NCI-H774 (cell line): Measurements from ENCODE around the gene MAMSTR.
"Not testable (repeated sequence)": the region's sequence is repeated elsewhere in the genome, so short reads cannot be mapped to it uniquely, and the experiment has no call there.

Experiments used
- DNase-seq: peaks from one replicate; lab custom pipeline; 2025; lab: John Stamatoyannopoulos, UW

MAMSTR gene

GRCh38 chr19:48719263-48720171, at the start of gene MAMSTR:
Gene MAMSTR, minus strand, starts transcription at chr19:48719725. Its CDS starts 694 bp downstream, at chr19:48719031.
- no peak for DNase-seq

DNA sequence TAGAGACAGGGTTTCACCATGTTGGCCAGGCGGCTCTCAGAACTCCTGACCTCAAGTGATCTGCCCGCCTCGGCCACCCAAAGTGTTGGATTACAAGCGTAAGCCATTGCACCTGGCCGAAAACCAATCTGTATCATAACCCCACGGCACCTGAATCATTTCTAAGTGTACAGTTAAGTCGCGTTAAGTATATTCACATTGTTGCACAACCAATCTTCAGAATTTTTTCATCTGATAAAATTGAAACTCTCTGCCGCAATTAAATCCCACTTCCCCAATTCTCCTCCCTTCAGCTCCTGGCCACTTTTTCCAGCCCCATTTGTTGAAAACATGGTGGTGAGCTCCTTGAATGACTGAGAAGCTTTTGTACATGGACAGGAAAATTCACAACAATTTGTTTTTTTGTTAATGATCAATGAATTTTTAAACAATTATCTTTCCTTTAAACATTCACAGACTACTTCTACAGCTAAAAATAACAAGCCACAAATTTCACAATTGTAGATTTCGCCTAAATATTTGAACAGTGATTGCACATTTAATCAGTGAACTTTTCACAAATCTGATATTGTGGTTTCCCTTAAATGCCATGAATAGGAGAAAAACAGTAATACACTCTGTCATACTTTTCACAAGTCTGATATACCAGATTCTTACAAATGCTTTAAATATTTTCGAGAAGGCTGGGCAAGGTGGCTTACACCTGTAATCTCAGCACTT, 49.6 kb upstream of the MAMSTR start:
- no peak for DNase-seq

DNA sequence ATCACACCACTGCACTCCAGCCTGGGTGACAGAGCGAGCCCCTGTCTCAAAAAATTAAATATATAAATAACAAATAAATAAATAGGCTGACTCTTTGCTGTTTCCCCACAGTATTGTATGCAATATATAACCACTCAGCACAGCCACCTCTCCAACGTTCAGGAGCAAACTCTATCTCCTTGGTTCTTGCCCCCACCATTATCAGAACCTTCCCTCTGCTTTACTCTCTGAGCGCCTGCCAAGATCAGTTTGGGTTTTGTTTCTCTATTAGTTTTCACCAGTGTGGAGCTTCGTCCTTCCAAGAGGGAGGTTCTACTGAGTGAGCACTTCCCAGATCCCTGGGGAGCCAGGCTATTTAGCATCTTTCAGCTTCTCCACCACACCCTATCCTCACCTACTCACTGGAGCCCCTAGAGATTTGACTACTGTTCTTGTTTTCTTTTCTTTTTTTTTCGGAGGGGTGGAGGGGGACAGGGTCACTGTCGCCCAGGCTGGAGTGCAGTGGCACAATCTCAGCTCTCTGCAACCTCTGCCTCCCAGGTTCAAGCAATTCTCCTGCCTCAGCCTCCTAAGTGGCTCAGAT, 48.7 kb upstream of the MAMSTR start:
- DNase-seq = not testable (repeated sequence)

- not testable (repeated sequence) for DNase-seq
These were observed 46.3 kb upstream of the MAMSTR start for GRCh38 chr19:48765816-48766215.

DNA sequence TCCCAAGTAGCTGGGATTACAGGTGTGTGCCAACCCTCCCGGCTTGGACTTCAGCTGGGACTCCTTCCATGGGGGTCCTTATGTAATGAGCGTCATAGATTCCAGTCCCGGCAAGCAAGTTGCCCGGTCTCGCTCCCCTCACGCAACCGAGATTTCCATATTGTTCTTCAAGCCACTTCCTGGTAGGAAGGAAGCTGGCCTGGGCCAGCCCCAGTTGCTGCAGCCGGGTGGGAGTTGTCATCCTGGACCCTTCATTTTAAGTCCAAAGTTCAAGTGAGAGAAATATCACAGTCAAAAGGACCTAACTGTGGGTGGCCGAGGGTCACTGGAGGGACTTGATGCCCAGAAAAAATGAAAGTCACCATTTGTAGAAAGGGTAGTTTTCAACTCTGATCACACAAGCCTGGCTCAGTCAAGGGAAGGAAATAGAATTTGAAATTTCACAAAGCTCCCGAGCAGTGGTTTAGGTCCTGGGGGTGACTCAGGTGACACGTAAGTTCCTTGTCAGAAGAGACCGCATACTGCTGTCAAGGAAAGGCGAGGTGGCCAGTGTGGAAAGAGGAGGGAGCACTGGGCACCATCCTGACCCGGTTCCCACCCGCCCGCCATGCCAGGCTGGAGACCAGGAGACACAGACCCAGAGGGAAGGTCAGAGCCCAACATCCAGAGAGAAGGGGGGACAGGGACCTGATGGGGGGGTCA, 41.1 kb upstream of the MAMSTR start:
- DNase-seq = no peak

DNA sequence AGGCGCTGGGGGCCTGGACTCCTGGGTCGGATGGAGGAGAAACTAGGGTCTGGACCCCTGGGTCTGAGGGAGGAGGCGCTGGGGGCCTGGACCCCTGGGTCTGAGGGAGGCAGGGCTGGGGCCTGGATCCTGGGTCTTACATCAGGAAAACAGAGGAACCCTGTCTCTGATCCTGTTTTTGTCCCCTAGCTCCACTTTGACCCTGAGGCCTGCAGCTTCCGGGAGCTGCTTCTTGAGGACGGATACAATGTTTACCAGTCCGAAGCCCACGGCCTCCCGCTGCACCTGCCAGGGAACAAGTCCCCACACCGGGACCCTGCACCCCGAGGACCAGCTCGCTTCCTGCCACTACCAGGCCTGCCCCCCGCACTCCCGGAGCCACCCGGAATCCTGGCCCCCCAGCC, 38.2 kb upstream of the MAMSTR start:
- DNase-seq = no peak

- DNase-seq = no peak
These were observed 37.7 kb upstream of the MAMSTR start for GRCh38 chr19:48757089-48757675.

- DNase-seq = no peak
These were observed 37.2 kb upstream of the MAMSTR start for GRCh38 chr19:48756686-48757085.

DNA sequence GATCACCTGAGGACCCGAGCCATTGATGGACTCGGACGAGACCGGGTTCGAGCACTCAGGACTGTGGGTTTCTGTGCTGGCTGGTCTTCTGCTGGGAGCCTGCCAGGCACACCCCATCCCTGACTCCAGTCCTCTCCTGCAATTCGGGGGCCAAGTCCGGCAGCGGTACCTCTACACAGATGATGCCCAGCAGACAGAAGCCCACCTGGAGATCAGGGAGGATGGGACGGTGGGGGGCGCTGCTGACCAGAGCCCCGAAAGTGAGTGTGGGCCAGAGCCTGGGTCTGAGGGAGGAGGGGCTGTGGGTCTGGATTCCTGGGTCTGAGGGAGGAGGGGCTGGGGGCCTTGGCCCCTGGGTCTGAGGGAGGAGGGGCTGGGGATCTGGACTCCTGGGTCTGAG, 36.7 kb upstream of the MAMSTR start:
- DNase-seq = no peak

DNA sequence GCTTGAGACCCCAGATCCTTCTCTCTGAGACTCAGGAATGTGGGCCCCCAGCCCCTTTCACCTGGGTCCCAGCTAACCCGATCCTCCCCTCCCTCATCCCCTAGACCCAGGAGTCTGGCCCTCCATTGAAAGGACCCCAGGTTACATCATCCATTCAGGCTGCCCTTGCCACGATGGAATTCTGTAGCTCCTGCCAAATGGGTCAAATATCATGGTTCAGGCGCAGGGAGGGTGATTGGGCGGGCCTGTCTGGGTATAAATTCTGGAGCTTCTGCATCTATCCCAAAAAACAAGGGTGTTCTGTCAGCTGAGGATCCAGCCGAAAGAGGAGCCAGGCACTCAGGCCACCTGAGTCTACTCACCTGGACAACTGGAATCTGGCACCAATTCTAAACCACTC, 36.3 kb upstream of the MAMSTR start:
- no peak for DNase-seq

DNA sequence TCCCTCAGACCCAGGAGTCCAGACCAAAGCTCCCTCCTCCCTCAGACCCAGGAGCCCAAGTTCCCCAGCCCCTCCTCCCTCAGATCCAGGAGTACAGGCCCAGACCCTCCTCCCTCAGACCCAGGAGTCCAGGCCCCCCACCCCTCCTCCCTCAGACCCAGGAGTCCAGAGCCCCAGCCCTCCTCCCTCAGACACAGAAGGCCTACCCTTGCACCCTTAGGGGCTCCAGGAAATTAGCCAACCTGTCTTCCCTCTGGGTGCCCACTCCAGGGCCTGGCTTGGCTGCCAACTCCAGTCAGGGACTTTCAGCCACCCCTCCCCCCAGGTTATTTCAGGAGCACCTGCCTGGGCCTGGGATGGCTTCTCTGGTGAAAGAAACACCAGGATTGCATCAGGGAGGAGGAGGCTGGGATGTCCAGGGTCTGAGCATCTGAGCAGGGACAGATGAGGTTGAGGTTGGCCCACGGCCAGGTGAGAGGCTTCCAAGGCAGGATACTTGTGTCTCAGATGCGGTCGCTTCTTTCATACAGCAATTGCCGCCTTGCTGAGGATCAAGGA, 35.6 kb upstream of the MAMSTR start, which contains the start of gene FGF21:
TSS of gene FGF21 (plus strand) at position 441 of the 558 bp plus-strand sequence. CDS start 713 bp downstream, outside the sequence.
- DNase-seq = no peak

GRCh38 chr19:48752496-48753365, 33.2 kb upstream of the MAMSTR start, which contains the start of gene FUT1:
Gene FUT1, minus strand, starts transcription at chr19:48752641. Its CDS starts 1,360 bp downstream, at chr19:48751281.
- peak; percentile 91 for DNase-seq

DNA sequence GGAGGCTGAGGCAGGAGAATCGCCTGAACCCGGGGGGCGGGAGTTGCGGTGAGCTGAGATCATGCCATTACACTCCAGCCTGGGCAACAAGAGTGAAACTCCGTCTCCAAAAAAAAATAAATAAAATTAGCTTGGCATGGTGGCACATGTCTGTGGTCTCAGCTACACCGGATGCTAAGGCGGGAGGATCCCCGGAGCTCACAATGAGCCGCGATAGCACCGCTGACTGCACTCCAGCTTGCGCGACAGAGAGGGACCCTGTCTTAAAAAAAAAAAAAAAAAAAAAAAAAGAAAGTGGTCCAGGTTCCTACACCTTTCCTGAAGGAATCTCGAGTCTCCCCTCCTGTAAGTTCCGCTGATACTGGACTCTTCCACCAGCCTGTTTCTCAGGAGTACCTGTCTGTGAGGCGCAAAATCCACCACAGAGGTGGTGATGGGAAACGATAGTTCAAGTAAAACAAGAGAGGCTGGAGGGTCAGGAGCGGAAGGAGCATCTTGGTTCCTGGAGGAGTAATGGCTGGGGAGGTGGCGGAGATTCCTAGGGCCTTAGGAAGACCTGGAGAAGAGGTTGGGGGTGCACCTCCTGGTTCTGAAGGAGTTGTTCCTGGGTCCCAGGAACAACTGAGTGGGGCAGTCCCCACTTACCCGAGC, 32.4 kb upstream of the MAMSTR start:
- DNase-seq = no peak

GRCh38 chr19:48750771-48751504, 31.4 kb upstream of the MAMSTR start:
- no peak for DNase-seq

DNA sequence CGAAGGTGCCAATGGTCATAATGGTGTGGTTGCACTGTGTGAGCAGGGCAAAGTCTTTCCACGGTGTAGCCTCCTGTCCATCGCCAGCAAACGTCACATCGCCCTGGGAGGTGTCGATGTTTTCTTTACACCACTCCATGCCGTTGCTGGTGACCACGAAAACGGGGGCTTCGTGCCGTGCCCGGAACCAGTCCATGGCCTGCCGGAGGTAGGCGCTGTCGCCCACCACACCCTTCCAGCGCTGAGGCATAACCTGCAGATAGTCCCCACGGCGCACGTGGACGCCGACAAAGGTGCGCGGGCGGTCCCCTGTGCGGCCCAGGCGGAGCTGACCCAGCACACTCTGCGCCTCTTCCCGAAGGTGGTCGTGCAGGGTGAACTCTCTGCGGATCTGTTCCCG, 30.8 kb upstream of the MAMSTR start:
- no peak for DNase-seq

GRCh38 chr19:48749571-48750198, 30.2 kb upstream of the MAMSTR start:
- no peak for DNase-seq

- no peak for DNase-seq
These were observed 27.4 kb upstream of the MAMSTR start, which contains the start of gene IZUMO1 for GRCh38 chr19:48746738-48747575. Gene IZUMO1, minus strand, starts transcription at chr19:48746909. Its CDS starts 1,050 bp downstream, at chr19:48745859.
